ENCODE measurements around the gene PCDH9. TPM values are rescaled to one million over a fixed set of nuclear protein-coding genes. Genes with fewer than 3 reads are reported as not detected.

The PCDH9 gene
- total and polyA plus RNA-seq, 2 of the 4 experiments (the other 2 are of a cell fraction), result 2.2 to 10.2 TPM

GRCh38 chr13:67083519-67083918, 146.6 kb downstream of the PCDH9 start:
- no peak overlapping the region for H3K4me3 ChIP-seq (ENCODE audit: insufficient read depth, low read depth, low read length)
- no peaks in the 10 kb centered on the region for H3K36me3 ChIP-seq (ENCODE audit: control insufficient read depth, insufficient read depth, low read length)
- H3K14ac ChIP-seq (replicated peaks; ENCODE audit: low read depth, low read length), result no peak overlapping the region
- no peaks in the 10 kb centered on the region for H3K4me1 ChIP-seq (ENCODE audit: control insufficient read depth, insufficient read depth, low read length)
- H3K27me3 ChIP-seq (ENCODE audit: control insufficient read depth, insufficient read depth, low read length), result no peaks in the 10 kb centered on the region
- ChIA-PET CTCF (no interaction called here), POLR2A (ENCODE audit: unreplicated experiment) (no interaction called here)
- no peak overlapping the region for H4K8ac ChIP-seq (ENCODE audit: low read depth in 2 of 2, low read length in 2 of 2)
- H3K27ac ChIP-seq (ENCODE audit: insufficient read depth, low read length), result no peak overlapping the region
- H2BK5ac ChIP-seq (ENCODE audit: low read depth, low read length, poor library complexity, severe bottlenecking), result no peak overlapping the region
- H2BK120ac ChIP-seq (ENCODE audit: low read depth, low read length), result no peak overlapping the region
- H4K5ac ChIP-seq (ENCODE audit: low read depth, low read length), result no peak overlapping the region
- intact Hi-C loops (cut with micrococcal nuclease) (no loop called here), dilution Hi-C loops (cut with HindIII; ENCODE audit: low sequenced_read_pairs, unreplicated experiment) (no loop called here), in situ Hi-C loops (cut with MboI; ENCODE audit: low sequenced_read_pairs) (no loop called here)
- H3K4ac ChIP-seq (ENCODE audit: low read depth, low read length), result no peak overlapping the region
- TF ChIP-seq POLR2A (IDR thresholded peaks at IDR 0.05; ENCODE audit: low read depth, low read length) (no peak), CTCF (conservative IDR thresholded peaks at IDR 0.05; ENCODE audit: low read depth, low read length) (no peak), MAFK (IDR thresholded peaks at IDR 0.05; ENCODE audit: low read depth, low read length) (no peak), RAD21 (IDR thresholded peaks at IDR 0.05; ENCODE audit: low read length) (no peak), SMC3 (IDR thresholded peaks at IDR 0.05; ENCODE audit: low read depth, low read length) (no peak), NFE2L2 (IDR thresholded peaks at IDR 0.05; ENCODE audit: low read depth, low read length) (no peak), FOS (IDR thresholded peaks at IDR 0.05; ENCODE audit: low read depth, low read length) (no peak), RCOR1 (IDR thresholded peaks at IDR 0.05; ENCODE audit: insufficient replicate concordance, low read length) (no peak), MAZ (IDR thresholded peaks at IDR 0.05; ENCODE audit: borderline replicate concordance, low read depth, low read length) (no peak), CEBPB (IDR thresholded peaks at IDR 0.05; ENCODE audit: low read depth, low read length) (no peak), ELK1 (IDR thresholded peaks at IDR 0.05; ENCODE audit: borderline replicate concordance, low read depth, low read length) (no peak), MXI1 (IDR thresholded peaks at IDR 0.05; ENCODE audit: borderline replicate concordance, low read depth, low read length) (no peak), RFX5 (IDR thresholded peaks at IDR 0.05; ENCODE audit: low read depth, low read length) (no peak), CHD1 (IDR thresholded peaks at IDR 0.05; ENCODE audit: low read depth, low read length) (no peak), BHLHE40 (IDR thresholded peaks at IDR 0.05; ENCODE audit: low read depth, low read length) (no peak), USF2 (IDR thresholded peaks at IDR 0.05; ENCODE audit: low read depth, low read length) (no peak)
- no peaks in the 10 kb centered on the region for H3K79me1 ChIP-seq (ENCODE audit: low read depth in 1 of 2, low read length in 2 of 2)
- no peaks in the 10 kb centered on the region for H3K9me3 ChIP-seq (ENCODE audit: control insufficient read depth, insufficient read depth, low read length)
- DNase-seq, result no peak
- no peak overlapping the region for H3K4me2 ChIP-seq (ENCODE audit: low read depth, low read length)
- H4K20me1 ChIP-seq (ENCODE audit: insufficient read depth, low read length), result no peaks in the 10 kb centered on the region
- H3K56ac ChIP-seq (ENCODE audit: extremely low read depth, insufficient read depth, low read length), result no peak overlapping the region
- no peak overlapping the region for H3K18ac ChIP-seq (ENCODE audit: low read depth, low read length)
- H3K9ac ChIP-seq (ENCODE audit: low read depth, low read length), result no peak overlapping the region
- BruUV-seq (replicated peaks), result no TSS peak
- no peak overlapping the region for H3K23ac ChIP-seq (ENCODE audit: low read depth, low read length)
- no peak overlapping the region for H2AK5ac ChIP-seq (ENCODE audit: low read depth, low read length)
- H2BK20ac ChIP-seq (ENCODE audit: low read depth, low read length), result no peak overlapping the region
- no peak for ATAC-seq (ENCODE audit: low read depth)
- H2AFZ ChIP-seq (replicated peaks; ENCODE audit: low read length, poor library complexity), result no peak overlapping the region
- no CpG with 5 or more reads among the region's 2 CpGs for WGBS, 2 experiments (ENCODE audit: extremely low coverage in 2 of 2, insufficient read length in 1 of 2)
- no peak overlapping the region for H2AK9ac ChIP-seq (replicated peaks; ENCODE audit: low read depth, low read length, poor library complexity)
- H2BK15ac ChIP-seq (ENCODE audit: low read depth, low read length), result no peak overlapping the region
- H3K9me1 ChIP-seq (ENCODE audit: insufficient read depth, low read length), result no peaks in the 10 kb centered on the region
- no peak overlapping the region for H4K91ac ChIP-seq (ENCODE audit: insufficient read depth, low read depth, low read length)

All from IMR-90 (cell line).